Activated gamma-delta T cell treated with anti-CD3 and anti-CD28 coated beads, Interleukin-2, amount 50 U/mL, for 16 hours (primary cell): Measurements from ENCODE around the gene NKAIN2.
"Not testable (repeated sequence)": the region's sequence is repeated elsewhere in the genome, so short reads cannot be mapped to it uniquely, and the experiment has no call there.

Experiments
- DNase-seq: peaks from one replicate; pipeline ENCODE4 v3.0.0-alpha.2; 2020; ENCODE audit warnings: low read depth

The NKAIN2 gene

GRCh38 chr6:124683507-124683906 is 879.8 kb downstream of the NKAIN2 start:
- DNase-seq = no peak

GRCh38 chr6:124684621-124685020 is 881.0 kb downstream of the NKAIN2 start:
- DNase-seq = no peak

GRCh38 chr6:124688369-124688768 is 884.7 kb downstream of the NKAIN2 start:
- DNase-seq = no peak

GRCh38 chr6:124694139-124694705 is 890.6 kb downstream of the NKAIN2 start:
- no peak for DNase-seq

DNA sequence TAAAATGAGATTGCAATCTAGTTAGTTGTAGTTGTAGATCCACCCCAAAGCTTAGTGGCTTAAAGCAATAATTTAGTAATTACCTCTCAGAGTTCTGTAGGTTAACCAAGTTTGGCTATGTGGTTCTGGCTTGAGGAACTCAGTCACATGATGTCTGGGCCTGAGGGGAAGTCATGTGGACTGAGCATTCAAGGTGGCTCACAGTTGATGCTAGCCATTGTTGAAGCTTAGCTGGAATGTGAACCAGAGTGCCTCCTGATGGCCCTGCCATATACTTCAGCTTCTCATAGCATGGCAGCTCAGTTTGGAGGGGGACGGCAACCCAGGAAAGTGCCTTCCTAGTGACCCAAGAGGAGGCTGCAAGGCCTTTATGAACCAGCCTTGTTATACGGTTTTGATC is 895.4 kb downstream of the NKAIN2 start:
- DNase-seq = no peak

DNA sequence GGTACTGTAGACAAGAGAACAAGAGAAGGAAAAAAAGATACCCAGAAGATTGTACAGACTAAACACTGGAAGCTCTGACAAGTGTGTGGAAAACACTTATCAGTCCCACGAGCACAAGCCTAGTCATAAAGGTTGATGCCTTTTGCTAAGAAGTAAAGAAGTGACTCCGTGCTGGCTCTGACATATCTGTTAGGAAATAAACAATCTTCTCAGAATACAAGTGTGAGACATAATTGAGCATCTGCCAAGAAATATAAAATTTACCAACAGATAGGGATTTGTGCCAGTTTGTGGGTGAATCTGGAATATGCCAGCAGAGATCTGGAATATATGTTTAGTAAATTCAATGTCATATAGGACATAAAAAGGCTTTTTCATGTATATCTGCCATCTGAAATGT is 899.9 kb downstream of the NKAIN2 start:
- DNase-seq = no peak

DNA sequence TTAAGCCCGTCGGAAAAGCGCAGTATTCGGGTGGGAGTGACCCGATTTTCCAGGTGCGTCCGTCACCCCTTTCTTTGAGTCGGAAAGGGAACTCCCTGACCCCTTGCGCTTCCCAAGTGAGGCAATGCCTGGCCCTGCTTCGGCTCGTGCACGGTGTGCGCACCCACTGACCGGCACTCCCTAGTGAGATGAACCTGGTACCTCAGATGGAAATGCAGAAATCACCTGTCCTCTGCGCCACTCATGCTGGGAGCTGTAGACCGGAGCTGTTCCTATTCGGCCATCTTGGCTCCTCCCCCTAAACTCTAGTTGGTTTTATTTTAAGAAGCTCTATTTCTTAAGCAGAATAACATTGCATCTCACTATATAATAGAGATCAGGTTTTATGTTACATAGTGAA is 908.9 kb downstream of the NKAIN2 start:
- DNase-seq = not testable (repeated sequence)

GRCh38 chr6:124714728-124715127 is 911.1 kb downstream of the NKAIN2 start:
- DNase-seq = no peak

- DNase-seq = no peak
Measured at GRCh38 chr6:124719913-124720312, 916.2 kb downstream of the NKAIN2 start.

DNA sequence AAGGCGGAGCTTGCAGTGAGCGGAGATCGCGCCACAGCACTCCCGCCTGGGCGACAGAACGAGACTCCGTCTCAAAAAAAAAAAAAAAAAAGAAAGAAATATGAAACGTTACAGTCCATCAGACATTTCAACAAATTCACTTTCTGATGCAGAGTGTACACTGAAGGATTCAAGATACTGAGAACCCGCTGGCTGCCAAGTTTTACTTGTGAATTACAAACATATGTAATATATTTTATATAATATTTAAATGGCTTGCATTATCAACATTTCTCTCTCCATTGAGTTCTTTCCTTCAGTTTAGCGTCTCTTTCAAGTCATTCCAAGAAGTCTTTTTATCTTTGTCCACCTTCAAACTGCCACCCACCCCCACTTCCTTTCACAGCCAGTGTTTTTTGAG is 917.7 kb downstream of the NKAIN2 start:
- no peak for DNase-seq

DNA sequence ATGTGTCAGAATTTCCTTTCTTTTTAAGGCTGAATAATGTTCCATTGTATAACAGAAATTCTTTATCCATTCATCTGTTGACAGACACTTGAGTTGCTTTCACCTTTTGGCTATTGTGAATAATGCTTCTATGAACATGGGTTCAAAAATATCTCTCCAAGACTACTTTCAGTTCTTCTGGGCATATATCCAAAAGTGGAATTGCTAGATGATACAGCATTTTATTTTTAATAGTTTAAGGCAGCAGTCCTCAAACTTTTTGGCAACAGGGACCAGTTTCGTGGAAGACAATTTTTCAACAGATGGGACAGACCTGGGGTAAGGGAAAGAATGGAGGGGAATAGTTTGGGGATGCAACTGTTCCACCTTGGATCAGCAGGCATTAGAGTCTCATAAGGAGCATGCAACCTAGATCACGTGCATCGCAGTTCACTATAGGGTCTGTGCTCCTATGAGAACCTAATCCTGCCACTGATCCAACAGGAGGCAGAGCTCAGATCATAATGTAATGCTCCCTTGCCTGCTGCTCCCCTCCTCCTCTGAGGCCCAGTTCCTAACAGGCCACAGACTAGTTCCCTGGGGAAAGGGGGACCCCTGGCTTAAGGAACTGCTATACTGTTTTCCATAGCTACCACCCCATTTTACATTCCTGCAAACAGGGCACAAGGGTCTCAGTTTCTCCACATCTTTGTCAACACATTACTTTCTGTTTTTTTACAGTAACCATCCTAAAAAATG is 918.6 kb downstream of the NKAIN2 start:
- DNase-seq = no peak

DNA sequence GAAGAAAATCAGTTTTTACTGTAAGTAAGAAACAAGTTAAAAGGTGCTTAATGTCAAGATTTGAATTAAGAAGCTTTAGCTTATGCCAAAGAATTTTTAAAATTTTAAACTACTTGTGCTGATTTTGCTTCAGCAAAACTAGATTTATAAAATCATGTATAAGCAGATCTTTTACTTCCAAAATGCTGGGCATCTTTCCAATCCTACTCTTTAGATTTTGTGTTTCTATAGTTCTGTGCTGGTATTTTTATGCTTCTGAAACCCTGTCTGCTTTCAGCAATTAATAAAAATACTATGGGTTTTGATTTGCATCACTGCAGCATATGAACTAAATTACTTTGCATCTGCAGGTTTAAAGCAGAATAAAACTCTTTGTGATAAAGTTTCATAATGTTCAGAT is 920.0 kb downstream of the NKAIN2 start:
- no peak for DNase-seq

- DNase-seq = not testable (repeated sequence)
Measured at GRCh38 chr6:124737804-124738203, 934.1 kb downstream of the NKAIN2 start.

GRCh38 chr6:124738482-124738881 is 934.8 kb downstream of the NKAIN2 start:
- DNase-seq = no peak

DNA sequence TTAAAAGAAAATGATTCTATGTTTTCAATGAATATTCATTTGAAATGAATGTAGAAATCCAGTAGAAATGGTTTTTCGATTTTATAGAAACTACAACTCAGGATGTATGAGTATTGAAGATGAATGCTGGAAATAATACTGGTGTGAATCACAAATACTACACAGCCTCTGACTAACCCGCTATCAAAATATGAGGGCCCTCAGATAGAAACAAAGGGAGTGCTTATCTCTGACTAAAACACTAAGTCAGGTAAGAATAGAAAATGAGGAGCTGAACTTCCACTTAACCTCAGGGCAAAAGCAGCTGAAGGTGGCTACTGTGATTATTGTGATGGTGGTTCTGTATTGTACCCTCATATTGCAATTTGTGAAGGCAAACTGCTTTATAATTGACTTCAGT is 937.7 kb downstream of the NKAIN2 start:
- no peak for DNase-seq

- DNase-seq = no peak
Measured at GRCh38 chr6:124742971-124743370, 939.3 kb downstream of the NKAIN2 start.

GRCh38 chr6:124743420-124743819 is 939.8 kb downstream of the NKAIN2 start:
- DNase-seq = no peak

- no peak for DNase-seq
Measured at GRCh38 chr6:124747349-124747748, 943.7 kb downstream of the NKAIN2 start.

DNA sequence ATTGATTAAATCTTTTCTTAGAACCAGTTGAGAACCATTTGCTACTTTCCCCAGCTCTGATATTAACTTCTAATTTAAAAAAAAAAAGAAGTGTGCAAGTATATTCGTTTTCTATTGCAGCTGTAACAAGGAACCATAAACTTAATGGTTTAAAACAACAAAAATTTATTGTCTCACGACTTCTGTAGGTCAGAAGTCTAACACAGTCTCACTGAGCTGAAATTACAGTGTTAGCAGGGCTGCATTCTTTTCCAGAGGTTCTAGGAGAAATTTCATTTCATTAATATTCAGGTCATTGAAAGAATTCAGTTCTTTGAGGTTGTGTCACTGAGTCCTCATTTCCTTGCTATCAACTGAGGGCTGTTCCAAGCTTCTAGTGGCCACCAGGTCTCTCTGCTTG is 945.1 kb downstream of the NKAIN2 start:
- DNase-seq = no peak

DNA sequence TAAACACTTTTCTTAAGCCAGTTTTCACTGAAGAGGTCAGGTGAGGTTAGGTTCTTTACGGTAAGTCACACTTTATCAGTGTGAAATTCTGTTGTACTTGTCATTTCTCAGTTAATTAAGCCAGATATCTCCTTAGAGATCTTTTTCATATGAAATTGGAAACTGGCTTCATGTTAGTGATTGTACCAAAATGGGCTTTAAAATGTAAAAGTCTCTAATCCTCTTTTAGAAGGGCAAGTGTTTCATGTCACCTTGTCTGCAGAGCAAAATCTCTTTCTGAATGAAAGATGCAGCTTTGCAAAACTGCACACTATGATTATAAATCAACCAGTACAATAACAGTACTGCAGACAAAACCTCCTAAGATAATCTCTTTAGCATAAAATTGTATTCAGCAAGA is 949.3 kb downstream of the NKAIN2 start:
- no peak for DNase-seq

GRCh38 chr6:124753562-124754105 is 950.0 kb downstream of the NKAIN2 start:
- DNase-seq = no peak

- no peak for DNase-seq
Measured at GRCh38 chr6:124755321-124755720, 951.7 kb downstream of the NKAIN2 start.

- no peak for DNase-seq
Measured at GRCh38 chr6:124757560-124757959, 953.9 kb downstream of the NKAIN2 start.

GRCh38 chr6:124758663-124759062 is 955.0 kb downstream of the NKAIN2 start:
- DNase-seq = no peak
